G401.6 (cell line): ENCODE data around the gene UBE2Q2.

Source experiments
- FAIRE-seq: peaks from 2 replicates; lab custom pipeline; 2012; peaks lifted over from hg19 to GRCh38; lab: Jason Lieb, UNC

UBE2Q2 gene

GRCh38 chr15:75927601-75928000, 84.4 kb downstream of the UBE2Q2 start:
- FAIRE-seq = no peak

- FAIRE-seq = peak; percentile 67
Observed at GRCh38 chr15:75928680-75929608, 85.7 kb downstream of the UBE2Q2 start.

- no peak for FAIRE-seq
Observed at GRCh38 chr15:75929799-75930565, 86.7 kb downstream of the UBE2Q2 start.

- FAIRE-seq = no peak
Observed at GRCh38 chr15:75930866-75931265, 87.6 kb downstream of the UBE2Q2 start.

GRCh38 chr15:75942464-75942863, 99.2 kb downstream of the UBE2Q2 start:
- FAIRE-seq = no peak

- no peak for FAIRE-seq
Observed at GRCh38 chr15:75943246-75943645, 100.0 kb downstream of the UBE2Q2 start.

- FAIRE-seq = no peak
Observed at GRCh38 chr15:75943713-75944215, 100.5 kb downstream of the UBE2Q2 start.

GRCh38 chr15:75945953-75946352, 102.7 kb downstream of the UBE2Q2 start:
- no peak for FAIRE-seq

- no peak for FAIRE-seq
Observed at GRCh38 chr15:75947092-75947491, 103.8 kb downstream of the UBE2Q2 start.

- FAIRE-seq = no peak
Observed at GRCh38 chr15:75948761-75949296, 105.6 kb downstream of the UBE2Q2 start.
